GM10266 (cell line): ENCODE measurements around the gene ZNF837.

Experiments used
- DNase-seq: peaks from one replicate; pipeline ENCODE4 v3.0.0; 2012; ENCODE audit errors: extremely low spot score
- CTCF ChIP-seq: IDR thresholded peaks from 2 replicates; pipeline ENCODE4 v1.5.1; 2012; ENCODE audit warnings: mild to moderate bottlenecking, low read depth; ENCODE audit not compliant: control insufficient read depth, insufficient read depth; ENCODE audit errors: missing control alignments

The ZNF837 gene

GRCh38 chr19:58366585-58367430 lies 14.0 kb downstream of the ZNF837 start:
- DNase-seq = no peak
- no peak for TF ChIP-seq CTCF

GRCh38 chr19:58364146-58364545 lies 16.7 kb downstream of the ZNF837 start:
- no peak for DNase-seq
- TF ChIP-seq CTCF = no peak

GRCh38 chr19:58362272-58362994 lies 18.4 kb downstream of the ZNF837 start, which contains the start of gene ZNF497:
ZNF497 (minus strand) TSS chr19:58362751; CDS start chr19:58357635, 5,116 bp downstream.
- peak; percentile 6 for TF ChIP-seq CTCF
- peak; percentile 100 for DNase-seq

DNA sequence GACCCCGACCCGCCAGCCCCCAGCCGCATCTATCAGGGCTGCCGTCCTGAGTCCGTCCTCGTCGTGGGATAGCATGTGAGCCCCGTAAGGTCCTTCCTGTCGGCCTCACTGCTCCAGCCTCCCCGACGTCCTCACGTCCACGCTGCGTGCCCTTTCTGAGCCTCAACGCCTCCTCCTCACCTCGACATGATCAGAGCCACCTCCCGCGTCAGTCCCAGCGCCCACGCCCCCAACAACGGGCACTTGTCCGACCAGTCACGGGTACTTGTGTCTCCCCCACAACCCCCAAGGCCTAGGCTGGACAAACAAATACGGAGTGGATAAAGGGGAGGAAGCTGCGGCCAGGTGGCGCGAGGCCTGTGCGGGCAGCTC lies 18.9 kb downstream of the ZNF837 start:
- peak; percentile 75 for DNase-seq
- no peak for TF ChIP-seq CTCF

DNA sequence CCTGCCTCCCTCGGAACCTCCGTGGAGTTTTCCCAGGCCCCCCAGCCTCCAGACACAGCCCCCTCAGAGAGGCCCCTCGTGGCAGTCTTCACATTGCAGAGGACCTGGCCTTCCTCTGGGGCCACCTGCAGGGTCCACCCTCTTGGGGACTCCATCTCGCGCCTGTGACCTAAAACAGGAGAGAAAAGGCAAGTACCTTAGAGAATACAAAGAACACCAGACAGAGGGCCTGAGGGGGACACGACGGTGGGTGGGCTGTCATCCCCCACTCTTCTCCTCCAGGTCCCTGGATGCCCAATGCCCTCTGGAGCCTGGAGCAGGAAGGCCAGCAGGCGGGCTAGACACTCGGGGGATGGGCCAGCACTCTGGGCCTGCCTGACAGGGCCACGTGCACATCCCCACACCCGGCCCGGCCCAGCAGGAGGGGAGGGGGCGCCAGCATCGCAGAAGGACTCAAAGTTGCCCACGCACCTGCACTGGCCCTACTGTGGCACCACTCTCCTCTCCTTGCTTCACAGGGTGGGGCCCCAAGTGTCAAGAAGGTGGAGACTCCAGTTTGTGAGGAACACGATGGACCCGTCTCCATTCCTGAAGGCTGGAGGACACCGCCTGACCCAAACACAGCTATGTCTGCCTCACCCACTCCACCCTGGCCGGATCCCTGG lies 23.2 kb downstream of the ZNF837 start:
- no peak for DNase-seq
- TF ChIP-seq CTCF = no peak

- DNase-seq = no peak
- no peak for TF ChIP-seq CTCF
Measured at GRCh38 chr19:58356766-58357480, 23.9 kb downstream of the ZNF837 start.
